HG03439 (cell line): ENCODE data around the gene SF1.

Experiments used
- ATAC-seq: cut with Tn5 transposase; IDR thresholded peaks from one replicate; pipeline ENCODE4 v1.9.1; 2021; ENCODE audit warnings: mild to moderate bottlenecking, moderate library complexity; ENCODE audit not compliant: unreplicated experiment

SF1 gene

GRCh38 chr11:64728757-64729365 is 49.5 kb downstream of the SF1 start:
- no peak for ATAC-seq

GRCh38 chr11:64726867-64727530 is 51.3 kb downstream of the SF1 start:
- no peak for ATAC-seq

GRCh38 chr11:64726211-64726641 is 52.1 kb downstream of the SF1 start:
- ATAC-seq = no peak

GRCh38 chr11:64724863-64725532 is 53.3 kb downstream of the SF1 start:
- ATAC-seq = no peak

GRCh38 chr11:64723907-64724862 is 54.2 kb downstream of the SF1 start:
- no peak for ATAC-seq

- peak; percentile 85 for ATAC-seq
These were observed 55.0 kb downstream of the SF1 start, which contains the start of gene NRXN2 for GRCh38 chr11:64723117-64723906. Gene NRXN2, minus strand, starts transcription at chr11:64723197. Its CDS starts 9,498 bp downstream, at chr11:64713699.

GRCh38 chr11:64722141-64723065 is 55.9 kb downstream of the SF1 start:
- ATAC-seq = no peak

- ATAC-seq = no peak
These were observed 57.0 kb downstream of the SF1 start for GRCh38 chr11:64721359-64721699.

GRCh38 chr11:64720640-64721358 is 57.5 kb downstream of the SF1 start:
- no peak for ATAC-seq

GRCh38 chr11:64720167-64720566 is 58.2 kb downstream of the SF1 start:
- no peak for ATAC-seq

- ATAC-seq = no peak
These were observed 58.9 kb downstream of the SF1 start for GRCh38 chr11:64719406-64719805.

- no peak for ATAC-seq
These were observed 59.6 kb downstream of the SF1 start for GRCh38 chr11:64718780-64719124.

- no peak for ATAC-seq
These were observed 60.1 kb downstream of the SF1 start for GRCh38 chr11:64718084-64718779.

- ATAC-seq = no peak
These were observed 61.1 kb downstream of the SF1 start for GRCh38 chr11:64717268-64717578.

- ATAC-seq = no peak
These were observed 61.7 kb downstream of the SF1 start for GRCh38 chr11:64716473-64717267.

- no peak for ATAC-seq
These were observed 62.4 kb downstream of the SF1 start for GRCh38 chr11:64715756-64716472.

GRCh38 chr11:64715110-64715509 is 63.2 kb downstream of the SF1 start:
- ATAC-seq = no peak
